ENCODE results near the gene VPS37C.

Gene VPS37C

GRCh38 chr11:61082931-61083531 lies 78.2 kb downstream of the VPS37C start:
- no peak for FAIRE-seq
- no peak for DNase-seq (ENCODE audit: insufficient read length, low spot score)
- no peak for TF ChIP-seq CTCF (IDR thresholded peaks at IDR 0.05; ENCODE audit: insufficient read depth, missing control alignments)

GRCh38 chr11:61082062-61082870 lies 79.0 kb downstream of the VPS37C start:
- no peak for TF ChIP-seq CTCF (IDR thresholded peaks at IDR 0.05; ENCODE audit: insufficient read depth, missing control alignments)
- FAIRE-seq (no peak), DNase-seq (ENCODE audit: insufficient read length, low spot score) (no peak)

- TF ChIP-seq CTCF (IDR thresholded peaks at IDR 0.05; ENCODE audit: insufficient read depth, missing control alignments), result no peak
- no peak for FAIRE-seq
- no peak for DNase-seq (ENCODE audit: insufficient read length, low spot score)
Measured at GRCh38 chr11:61080986-61081590, 80.1 kb downstream of the VPS37C start.

- no peak for FAIRE-seq
- TF ChIP-seq CTCF (IDR thresholded peaks at IDR 0.05; ENCODE audit: insufficient read depth, missing control alignments), result no peak
- no peak for DNase-seq (ENCODE audit: insufficient read length, low spot score)
Measured at GRCh38 chr11:61080526-61080925, 80.7 kb downstream of the VPS37C start.

Measured in D721Med (cell line).